GM04504 (cell line): ENCODE measurements around the gene CRISP2.
"Not testable (repeated sequence)": the region's sequence is repeated elsewhere in the genome, so short reads cannot be mapped to it uniquely, and the experiment has no call there.

Experiments
- DNase-seq: peaks from one replicate; pipeline ENCODE4 v3.0.0-alpha.2; 2012; ENCODE audit warnings: low read depth

Gene CRISP2

GRCh38 chr6:49713346-49713745, at the start of gene CRISP2:
TSS of gene CRISP2 (minus strand) at chr6:49713543. CDS start at chr6:49709196, 4,347 bp downstream.
- DNase-seq = no peak

GRCh38 chr6:49744259-49744658, 30.9 kb upstream of the CRISP2 start, which contains the start of gene CRISP3:
TSS of gene CRISP3 (minus strand) at chr6:49744388. CDS start at chr6:49744367, 21 bp downstream.
- DNase-seq = no peak

- no peak for DNase-seq
These were observed 30.1 kb upstream of the CRISP2 start for GRCh38 chr6:49743429-49743828.

GRCh38 chr6:49739423-49739822, 26.1 kb upstream of the CRISP2 start:
- no peak for DNase-seq

GRCh38 chr6:49736017-49736508, 22.7 kb upstream of the CRISP2 start:
- DNase-seq = no peak

- DNase-seq = no peak
These were observed 20.3 kb upstream of the CRISP2 start for GRCh38 chr6:49733680-49734079.

- no peak for DNase-seq
These were observed 19.4 kb upstream of the CRISP2 start for GRCh38 chr6:49732781-49733180.

- DNase-seq = no peak
These were observed 16.9 kb upstream of the CRISP2 start for GRCh38 chr6:49730251-49730650.

- not testable (repeated sequence) for DNase-seq
These were observed 10.6 kb upstream of the CRISP2 start for GRCh38 chr6:49723917-49724316.

GRCh38 chr6:49721297-49721696, 8.0 kb upstream of the CRISP2 start:
- no peak for DNase-seq

GRCh38 chr6:49720372-49720771, 7.0 kb upstream of the CRISP2 start:
- DNase-seq = no peak

- DNase-seq = no peak
These were observed 14.9 kb downstream of the CRISP2 start for GRCh38 chr6:49698478-49698877.

- no peak for DNase-seq
These were observed 19.8 kb downstream of the CRISP2 start for GRCh38 chr6:49693512-49693911.

- no peak for DNase-seq
These were observed 20.8 kb downstream of the CRISP2 start for GRCh38 chr6:49692534-49692933.

- DNase-seq = peak; percentile 10
These were observed 36.6 kb downstream of the CRISP2 start for GRCh38 chr6:49676671-49677281.

- DNase-seq = no peak
These were observed 37.5 kb downstream of the CRISP2 start for GRCh38 chr6:49675816-49676215.

- no peak for DNase-seq
These were observed 45.2 kb downstream of the CRISP2 start for GRCh38 chr6:49668083-49668511.

GRCh38 chr6:49666930-49667757, 46.2 kb downstream of the CRISP2 start:
- no peak for DNase-seq

- no peak for DNase-seq
These were observed 46.9 kb downstream of the CRISP2 start for GRCh38 chr6:49666480-49666879.

GRCh38 chr6:49664817-49665216, 48.5 kb downstream of the CRISP2 start:
- DNase-seq = no peak

- not testable (repeated sequence) for DNase-seq
These were observed 49.3 kb downstream of the CRISP2 start for GRCh38 chr6:49664054-49664453.

- DNase-seq = no peak
These were observed 50.5 kb downstream of the CRISP2 start for GRCh38 chr6:49662892-49663261.

- no peak for DNase-seq
These were observed 51.0 kb downstream of the CRISP2 start for GRCh38 chr6:49662231-49662891.
